GM10266 (cell line): Measurements from ENCODE around the gene RASAL2.
"Not testable (repeated sequence)": the region's sequence is repeated elsewhere in the genome, so short reads cannot be mapped to it uniquely, and the experiment has no call there.

Experiments used
- DNase-seq: peaks from one replicate; pipeline ENCODE4 v3.0.0; 2012; ENCODE audit errors: extremely low spot score
- CTCF ChIP-seq: IDR thresholded peaks from 2 replicates; pipeline ENCODE4 v1.5.1; 2012; ENCODE audit warnings: mild to moderate bottlenecking, low read depth; ENCODE audit not compliant: control insufficient read depth, insufficient read depth; ENCODE audit errors: missing control alignments

Gene RASAL2

GRCh38 chr1:178120088-178120487, 26.2 kb downstream of the RASAL2 start:
- DNase-seq, result no peak
- no peak for TF ChIP-seq CTCF

GRCh38 chr1:178120520-178121052, 26.7 kb downstream of the RASAL2 start:
- not testable (repeated sequence) for DNase-seq

GRCh38 chr1:178121883-178122282, 28.0 kb downstream of the RASAL2 start:
- no peak for DNase-seq
- no peak for TF ChIP-seq CTCF

- DNase-seq, result no peak
- no peak for TF ChIP-seq CTCF
Measured at GRCh38 chr1:178122283-178122682, 28.4 kb downstream of the RASAL2 start.

- TF ChIP-seq CTCF, result no peak
- DNase-seq, result no peak
Measured at GRCh38 chr1:178124115-178124514, 30.2 kb downstream of the RASAL2 start.

- DNase-seq, result no peak
- TF ChIP-seq CTCF, result no peak
Measured at GRCh38 chr1:178126261-178126660, 32.4 kb downstream of the RASAL2 start.

- DNase-seq, result no peak
- no peak for TF ChIP-seq CTCF
Measured at GRCh38 chr1:178126741-178127185, 32.9 kb downstream of the RASAL2 start.
